NCI-H2029 treated with DMSO at 0.1 percent for 48 hours (cell line): Measurements from ENCODE around the gene WDR87.
"Not testable (repeated sequence)": the region's sequence is repeated elsewhere in the genome, so short reads cannot be mapped to it uniquely, and the experiment has no call there.

Source experiments
- DNase-seq: peaks from one replicate; lab custom pipeline; 2025; lab: John Stamatoyannopoulos, UW

WDR87 gene

DNA sequence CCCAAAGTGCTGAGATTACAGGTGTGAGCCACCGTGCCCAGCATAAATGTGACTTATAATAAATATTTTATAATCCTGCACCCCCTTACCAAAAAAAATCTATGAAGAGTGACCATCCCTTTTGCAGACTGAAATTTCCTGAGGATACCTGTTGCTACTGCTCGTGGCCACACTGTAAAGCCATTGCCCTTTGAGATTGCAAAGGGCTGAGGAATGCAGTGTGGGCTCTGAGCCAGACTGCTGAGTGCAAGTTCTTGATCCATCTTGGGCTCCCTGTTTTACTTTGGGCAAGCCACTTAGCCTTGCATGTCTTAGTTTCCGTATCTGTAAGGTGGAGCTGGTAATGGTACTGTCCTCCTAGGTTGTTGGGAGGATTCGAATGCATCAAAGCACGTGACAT is 24.0 kb upstream of the WDR87 start:
- DNase-seq, result no peak

DNA sequence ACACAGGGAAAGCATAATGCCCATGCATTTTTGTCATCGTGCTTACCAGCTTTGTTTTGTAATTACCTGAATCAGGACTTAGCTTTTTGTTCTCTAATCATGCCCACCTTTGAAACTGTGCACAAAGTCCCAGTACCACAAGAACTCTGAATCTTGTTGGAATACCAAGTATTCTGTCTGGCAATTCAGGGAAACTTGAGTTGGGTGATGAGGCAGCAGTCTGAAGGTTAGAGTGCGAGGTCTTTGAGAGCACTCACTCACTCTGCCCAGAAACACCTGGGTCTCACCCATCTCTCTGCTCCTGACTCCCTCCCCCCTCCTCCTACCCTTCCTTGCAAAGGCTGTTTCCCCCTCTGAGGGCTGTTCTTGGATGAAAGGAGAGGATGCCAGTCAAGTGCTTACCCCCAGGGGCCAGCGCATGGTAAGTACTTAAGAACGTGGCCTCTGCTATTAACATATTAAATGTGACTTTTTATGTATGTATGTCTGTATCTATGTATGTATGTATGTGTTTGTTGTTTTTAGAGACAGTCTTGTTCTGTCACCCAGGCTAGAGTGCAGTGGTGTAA is 23.0 kb upstream of the WDR87 start:
- no peak for DNase-seq

DNA sequence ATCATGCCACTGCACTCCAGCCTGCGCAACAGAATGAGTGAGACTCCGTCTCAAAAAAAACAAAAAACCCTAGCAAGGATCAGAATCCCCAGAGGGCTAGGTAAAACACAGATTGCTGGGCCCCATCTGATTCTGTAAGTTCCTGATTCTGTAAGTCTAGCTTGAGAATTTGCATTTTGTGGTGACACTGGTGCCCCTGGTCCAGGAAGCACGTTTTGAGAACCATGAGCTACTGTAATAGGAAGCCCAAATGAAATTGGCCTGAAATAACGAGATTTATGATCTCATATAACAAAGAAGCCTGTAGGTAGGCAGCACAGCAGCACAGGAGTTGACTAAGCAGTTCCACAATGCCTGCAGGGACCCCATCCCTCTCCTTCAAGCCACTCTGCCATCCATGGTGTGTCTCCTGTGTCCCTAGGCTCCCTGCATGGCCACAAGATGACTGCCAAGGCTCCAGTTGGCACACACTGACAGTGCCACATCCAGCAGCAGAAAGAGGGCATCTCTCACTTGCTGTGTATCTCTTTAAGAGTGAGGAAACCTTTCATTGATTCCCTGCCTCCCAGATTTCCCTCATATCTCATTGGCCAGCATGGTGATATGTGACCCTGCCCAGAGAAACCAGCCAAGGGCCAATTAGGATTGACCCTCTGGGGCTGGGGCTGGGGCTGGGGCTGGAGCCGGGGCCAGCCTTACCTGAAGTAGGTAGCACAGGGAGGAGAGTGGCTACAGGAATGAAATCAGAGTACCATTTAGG is 22.3 kb upstream of the WDR87 start:
- DNase-seq, result no peak

DNA sequence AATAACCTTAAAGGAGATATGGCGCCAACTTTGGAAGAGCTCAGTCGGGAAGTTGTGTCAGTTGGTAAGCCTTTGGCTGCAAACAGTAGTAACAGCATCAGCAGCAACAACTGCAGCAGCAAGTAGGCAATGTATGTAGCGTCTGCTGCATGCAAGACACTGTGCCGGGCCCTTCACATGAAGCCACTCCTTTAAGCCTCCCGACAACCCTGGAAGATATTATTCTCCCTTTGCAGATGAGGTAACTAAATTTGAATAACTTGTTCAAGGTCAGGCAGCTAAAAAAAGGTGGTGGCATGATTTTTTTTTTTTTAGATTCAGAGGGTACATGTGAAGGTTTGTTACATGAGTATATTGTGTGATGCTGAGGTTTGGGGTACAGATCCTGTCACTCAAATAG is 20.3 kb upstream of the WDR87 start:
- DNase-seq, result no peak

DNA sequence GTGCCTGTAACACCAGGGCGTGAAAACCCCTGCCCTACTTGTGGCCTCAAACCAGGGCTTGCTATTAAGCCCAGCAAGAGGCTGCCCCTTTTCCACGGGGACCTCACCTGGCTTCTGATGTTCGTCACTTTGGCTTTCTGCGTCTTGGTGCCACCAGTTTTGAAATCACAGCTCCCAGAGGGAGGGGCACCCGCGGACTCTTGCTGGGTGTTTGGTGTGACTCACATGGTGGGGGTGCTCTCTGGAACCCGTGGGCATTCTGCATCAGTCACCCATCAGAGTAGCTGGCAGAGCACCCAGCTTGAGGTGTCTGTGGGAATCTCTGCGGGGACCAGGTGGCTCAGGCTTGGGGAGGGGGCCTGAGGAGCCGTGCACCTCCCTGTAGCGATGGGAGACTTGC is 19.9 kb upstream of the WDR87 start:
- DNase-seq, result no peak

DNA sequence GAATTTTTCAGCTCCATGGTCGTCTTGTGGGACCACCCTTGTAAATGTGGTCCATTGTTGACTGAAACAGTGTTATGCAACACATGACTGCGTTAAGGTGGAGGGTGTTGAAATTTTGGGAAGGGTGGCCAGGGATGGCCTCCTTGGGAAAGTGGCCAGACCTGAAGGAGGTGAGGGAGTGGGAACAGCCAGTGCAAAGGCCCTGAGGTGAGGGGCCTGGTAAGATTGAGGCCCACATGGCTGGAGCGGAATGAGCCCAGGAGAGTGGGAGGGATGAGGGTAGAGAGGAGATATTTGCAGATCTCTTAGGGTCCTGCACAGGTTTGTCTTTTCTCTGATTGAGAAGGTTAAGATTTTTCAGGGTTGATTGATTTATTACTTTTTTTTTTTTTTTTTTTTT is 18.8 kb upstream of the WDR87 start:
- DNase-seq, result no peak

DNA sequence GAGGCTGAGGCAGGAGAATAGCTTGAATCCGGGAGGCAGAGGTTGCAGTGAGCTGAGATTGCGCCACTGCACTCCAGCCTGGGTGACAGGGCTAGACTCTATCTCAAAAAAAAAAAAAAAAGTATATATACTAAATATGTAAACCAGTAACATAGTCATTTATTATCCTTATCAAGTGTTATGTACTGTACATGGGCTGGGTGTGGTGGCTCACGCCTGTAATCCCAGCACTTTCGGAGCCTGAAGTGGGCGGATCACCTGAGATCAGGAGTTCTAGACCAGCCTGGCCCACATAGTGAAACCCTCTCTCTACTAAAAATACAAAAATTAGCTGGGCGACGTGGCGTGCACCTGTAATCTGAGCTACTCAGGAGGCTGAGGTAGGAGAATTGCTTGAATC is 18.2 kb upstream of the WDR87 start:
- DNase-seq, result not testable (repeated sequence)

DNA sequence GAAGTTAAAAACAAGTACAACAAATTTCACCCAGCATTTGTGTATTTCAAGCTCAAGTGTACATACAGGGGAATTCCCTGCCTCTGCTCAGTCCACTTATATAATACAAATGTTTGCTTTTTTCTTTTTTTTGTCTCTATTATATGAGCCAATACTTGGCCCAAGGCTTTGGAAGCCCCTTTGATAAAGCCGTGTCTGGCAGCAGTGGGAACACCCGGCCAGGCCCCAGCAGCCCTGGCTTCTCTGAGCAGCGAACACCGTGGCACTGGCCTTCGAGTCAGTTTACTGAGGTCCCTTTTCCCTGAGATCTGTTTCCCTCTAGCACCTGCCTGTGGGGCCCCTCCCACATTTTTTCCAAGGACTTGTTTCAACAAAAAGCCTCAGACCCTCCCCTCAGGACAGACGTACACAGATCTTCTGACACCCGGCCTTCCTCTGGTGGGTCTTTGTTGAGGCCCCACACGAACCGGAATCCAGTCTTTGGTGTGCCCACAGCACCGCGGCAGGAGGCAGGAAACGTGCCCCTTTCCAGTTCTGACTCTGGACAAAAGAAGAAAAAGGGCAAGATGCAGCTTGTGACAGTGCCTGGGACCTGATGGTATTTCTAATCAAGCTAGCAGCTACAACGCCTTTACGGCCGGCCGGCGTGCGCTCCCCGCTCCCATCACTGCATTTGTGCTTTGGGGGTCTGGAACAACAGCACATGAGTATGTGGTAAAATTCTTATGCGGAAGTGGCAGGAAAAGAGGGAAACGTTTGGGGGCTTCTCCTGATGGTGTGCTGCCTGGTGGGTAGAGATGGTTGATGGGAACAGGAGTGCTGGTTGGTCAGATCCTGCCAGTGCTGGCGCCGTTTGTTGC is 14.4 kb upstream of the WDR87 start:
- DNase-seq, result peak; percentile 15

DNA sequence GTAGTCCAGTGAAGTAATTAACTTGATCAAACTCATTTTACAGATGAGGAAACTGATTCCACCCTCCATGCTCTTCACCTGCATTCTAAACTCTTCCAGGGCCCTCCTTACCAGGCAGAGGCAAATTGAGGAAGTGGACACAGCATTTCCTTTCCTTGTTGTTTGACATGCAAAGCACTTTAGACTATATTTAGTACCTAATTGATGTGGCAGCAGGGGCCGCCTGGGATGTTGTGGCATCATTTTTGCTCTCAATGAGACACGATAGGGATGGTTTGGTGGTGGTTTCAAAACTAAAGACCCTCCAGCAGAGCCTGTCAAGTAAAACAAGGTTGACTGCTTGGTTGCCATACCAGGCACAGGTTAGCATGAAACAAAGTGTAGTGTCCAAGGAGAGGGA is 8.5 kb upstream of the WDR87 start:
- DNase-seq, result no peak

DNA sequence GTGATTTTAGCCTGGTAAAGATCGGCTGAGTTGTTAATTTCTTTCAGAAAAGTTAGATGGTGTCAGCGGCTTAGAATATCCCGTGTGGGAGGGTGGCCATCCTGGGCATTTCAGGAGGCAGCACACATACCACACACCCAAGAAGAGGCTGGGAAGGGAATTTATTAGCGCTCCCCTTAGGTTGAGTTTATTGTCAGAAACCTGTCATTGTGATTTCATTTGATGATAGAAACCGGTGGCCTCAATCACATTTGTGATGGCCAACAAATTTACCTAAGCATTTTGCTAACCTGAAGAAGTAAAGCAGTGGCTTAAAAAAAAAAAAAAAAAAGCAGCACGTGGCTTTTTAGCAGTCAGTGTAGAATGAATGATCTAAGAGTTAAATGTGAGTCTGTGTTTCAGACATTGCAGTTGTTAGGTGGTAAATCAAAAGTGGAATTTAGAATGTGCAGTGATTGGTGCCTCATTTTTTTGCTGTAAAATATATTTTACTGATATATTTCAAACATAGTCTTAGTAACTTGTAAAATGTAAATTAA is 3.3 kb upstream of the WDR87 start:
- DNase-seq, result no peak

DNA sequence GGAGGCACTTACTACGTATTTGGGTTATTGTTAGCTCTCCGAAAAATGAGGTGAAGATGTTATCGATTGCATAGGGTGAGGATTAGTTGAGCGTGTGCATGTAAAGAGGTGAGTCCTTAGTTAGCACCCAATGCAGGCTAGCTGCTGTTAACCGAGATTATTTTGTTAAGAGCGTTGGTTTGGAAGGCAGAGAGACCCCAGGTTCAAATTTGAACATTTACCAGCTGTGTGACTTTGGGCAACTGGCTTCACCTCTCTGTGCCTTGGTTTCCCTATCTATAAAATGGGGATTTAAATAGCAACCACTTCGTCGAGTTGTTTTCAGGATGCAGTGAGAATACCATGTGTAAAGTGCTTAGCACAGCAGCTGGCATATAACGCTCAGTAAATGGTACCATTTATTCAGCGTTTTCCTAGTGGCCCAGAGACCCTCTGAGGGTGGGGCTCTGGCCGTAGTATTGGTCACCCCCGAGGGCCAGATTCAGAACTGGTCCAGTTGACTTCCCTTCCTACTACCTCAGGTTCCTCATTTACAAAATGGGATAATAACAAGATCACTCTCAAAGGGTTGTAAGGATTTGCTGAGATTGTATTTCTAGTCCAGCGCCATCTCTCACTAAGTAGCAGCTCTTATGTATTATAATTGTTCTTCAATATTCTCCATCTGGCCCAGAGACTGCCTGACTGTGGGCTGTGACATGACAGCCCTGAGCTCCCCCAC is 1.5 kb upstream of the WDR87 start:
- no peak for DNase-seq

DNA sequence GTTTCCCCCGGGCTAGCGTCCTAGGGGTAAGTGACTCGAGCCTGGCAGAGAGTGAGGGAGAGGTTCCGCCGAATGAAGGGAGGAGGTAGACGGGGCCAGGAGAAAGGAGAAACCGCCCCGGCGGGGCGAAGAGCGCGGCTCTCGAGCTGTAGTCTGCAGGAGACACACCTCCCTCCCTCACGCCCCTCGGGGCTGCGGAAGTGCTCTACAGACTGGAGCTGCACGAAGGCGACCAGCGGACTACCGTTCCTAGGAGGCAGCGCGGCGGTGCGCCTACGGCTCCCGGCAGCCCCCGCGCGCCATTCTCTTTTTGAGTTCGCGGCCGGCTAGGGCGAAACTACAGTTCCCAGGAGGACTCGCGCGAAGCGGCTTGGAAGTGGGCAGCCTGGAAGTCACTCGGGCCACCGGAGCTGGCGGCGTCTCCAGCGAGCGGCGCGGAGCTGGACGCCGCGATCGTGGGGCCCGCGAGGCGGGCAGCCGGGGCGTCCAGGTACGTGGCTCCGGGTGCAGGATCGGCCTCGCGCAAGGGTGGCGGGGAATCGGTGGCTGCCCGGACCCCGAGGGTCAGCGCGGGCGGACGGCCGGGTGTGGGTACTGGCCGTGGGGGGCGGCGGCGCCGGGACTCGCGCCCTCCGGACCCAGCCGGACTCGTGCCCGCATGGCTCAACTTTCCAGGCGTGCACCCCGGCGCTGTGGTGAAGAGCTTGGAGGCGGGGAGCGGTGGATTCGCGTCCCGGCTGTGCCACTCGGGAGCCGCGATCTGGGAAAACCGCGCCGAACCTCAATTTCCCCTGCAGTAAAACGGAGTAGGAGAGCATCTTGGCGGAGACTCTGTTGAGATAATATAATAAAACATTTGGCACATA is 708 bp upstream of the WDR87 start, which contains the start of gene SIPA1L3:
Gene SIPA1L3 (plus strand): TSS at position 340 of the 866 bp plus-strand sequence. CDS start 174,358 bp downstream, outside the sequence.
- peak; percentile 85 for DNase-seq

DNA sequence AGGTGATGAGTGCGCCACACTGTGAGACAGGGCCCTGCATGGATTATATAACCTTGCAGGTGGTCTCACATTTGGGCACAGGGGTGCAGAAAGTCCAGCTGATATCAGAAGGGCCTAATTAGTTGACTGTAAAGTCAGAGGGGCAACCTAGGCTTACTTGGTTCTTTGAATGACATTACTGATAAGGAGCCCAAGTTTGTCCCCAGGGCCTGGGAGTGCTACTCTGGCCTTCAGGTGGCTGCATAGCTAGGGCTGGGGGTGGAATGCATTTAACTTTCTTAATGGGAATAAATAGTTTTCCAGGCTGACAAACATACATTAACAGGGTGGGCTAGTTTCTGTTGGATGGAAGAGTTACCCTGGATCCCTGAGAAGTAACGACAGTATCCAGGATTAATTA is 3.3 kb downstream of the WDR87 start:
- no peak for DNase-seq

DNA sequence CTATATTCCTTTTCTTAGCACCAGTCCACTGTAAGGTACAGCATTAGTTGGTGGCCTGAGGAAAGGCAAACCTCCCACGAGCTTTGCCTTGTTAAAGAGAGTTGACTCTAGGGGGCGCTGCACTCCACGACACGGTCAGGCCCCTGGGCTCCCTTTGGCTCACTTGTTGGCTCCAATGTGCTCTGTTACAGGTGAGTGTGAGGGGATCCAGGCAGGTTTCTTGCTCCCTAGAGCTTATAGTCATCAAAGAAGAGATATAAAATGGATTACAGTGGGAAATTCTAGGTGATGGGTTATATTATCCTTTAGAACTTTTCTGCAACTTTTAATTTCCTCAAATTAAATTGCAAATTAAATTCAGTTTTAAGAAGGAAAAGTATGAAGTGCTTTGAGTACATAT is 3.7 kb downstream of the WDR87 start:
- peak; percentile 74 for DNase-seq

DNA sequence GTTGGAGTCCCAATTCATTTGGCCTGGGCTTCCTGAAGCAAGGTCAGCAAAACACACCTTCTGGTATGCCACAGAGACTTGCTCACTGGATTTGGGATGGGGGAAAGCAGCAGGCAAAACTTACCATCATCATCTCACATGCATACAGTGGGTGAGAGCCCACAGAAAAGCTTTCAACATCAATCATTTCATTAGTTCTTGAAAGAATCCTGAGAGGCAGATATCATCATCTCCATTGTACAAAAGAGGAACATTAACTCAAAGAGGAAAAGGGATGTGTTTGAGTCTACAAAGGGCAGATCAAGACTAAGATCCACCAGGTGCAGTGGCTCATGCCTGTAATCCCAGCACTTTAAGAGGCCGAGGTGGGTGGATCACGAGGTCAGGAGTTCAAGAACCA is 6.4 kb downstream of the WDR87 start:
- DNase-seq, result no peak

DNA sequence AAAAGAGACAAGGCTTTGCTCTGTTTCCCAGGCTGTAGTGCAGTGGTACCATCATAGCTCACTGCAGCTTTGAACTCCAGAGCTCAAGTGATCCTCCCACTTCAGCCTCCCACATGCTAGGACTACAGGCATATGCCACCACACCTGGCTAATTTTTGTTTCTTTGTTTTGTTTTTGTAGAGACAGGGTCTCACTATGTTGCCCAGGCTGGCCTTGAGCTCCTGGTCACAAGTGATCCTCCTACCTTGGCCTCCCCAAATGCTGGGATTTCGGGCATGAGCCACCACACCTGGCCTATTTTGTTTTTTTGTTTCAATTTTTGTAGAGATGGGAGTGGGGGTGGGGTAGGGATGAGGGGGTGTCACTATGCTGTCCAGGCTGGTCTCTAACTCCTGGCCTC is 6.9 kb downstream of the WDR87 start:
- no peak for DNase-seq

DNA sequence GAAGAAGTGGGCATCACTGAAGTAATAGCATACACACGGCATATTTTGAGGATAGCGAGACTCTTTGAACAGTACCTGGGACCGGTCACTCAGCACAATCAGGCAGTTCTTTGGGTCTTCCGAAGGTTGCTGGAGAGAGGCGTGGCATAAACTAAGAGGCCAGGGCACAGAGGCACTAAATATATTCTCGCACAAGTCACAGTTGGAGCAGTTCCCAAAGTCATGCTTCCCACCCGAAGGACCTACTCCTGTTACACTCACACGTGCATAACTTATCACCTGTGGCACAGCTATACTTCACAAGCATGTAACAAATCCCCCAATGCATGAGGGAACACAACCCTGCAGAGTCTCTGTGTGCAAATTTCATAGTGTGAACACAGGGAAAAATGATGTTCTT is 10.2 kb downstream of the WDR87 start:
- no peak for DNase-seq

DNA sequence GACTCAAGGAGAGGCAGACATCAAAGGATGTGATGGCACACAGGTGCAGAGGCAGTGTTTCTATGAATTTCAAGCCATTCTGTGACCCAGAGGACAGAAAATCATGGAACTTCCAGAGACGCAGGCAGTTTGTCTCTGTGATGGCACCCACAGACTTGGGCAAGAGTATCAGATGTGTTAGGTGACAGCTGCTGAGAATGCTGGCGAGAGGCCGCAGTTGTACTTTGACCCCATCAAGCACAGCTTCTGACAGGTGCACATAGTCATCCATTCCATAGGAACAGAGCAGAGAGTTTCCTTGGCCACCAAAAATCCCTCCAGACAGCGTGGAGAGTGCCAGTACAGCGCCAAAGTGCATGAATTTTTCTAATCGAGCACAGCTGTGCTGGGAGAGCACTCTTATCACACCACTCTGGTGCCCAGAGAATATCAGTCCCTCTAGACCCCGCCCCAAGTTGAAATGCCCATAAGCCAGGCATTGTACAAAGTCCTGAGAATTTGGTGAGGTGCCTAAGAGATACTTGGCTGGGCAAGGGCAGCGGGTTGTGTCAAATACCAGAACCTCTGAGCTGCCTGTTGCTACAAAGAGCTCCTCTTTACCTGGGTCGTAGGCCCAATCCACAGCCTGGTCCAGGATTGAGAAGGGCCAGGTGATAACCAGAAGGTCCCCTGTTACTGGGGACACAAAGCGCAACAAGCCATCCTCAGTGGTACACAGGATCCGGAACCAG is 12.4 kb downstream of the WDR87 start:
- DNase-seq, result no peak

DNA sequence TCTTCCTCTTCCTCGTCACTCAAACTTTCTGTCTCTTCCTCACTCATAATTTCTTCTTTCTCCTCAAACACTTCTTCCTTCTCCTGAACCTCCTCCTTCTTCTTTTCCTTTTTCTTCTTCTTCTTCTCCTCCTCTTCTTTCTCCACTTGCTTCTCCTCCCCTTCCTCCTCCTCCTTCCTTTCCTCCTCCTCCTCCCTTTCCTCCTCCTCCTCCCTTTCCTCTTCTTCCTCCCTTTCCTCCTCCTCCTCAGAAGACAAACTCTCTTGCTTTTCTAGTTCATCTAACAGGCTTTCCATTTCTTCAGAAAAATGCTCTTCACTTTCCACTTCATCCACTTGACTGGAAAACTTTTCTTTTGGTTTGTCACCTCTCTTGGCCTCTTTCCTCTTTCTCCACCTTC is 19.8 kb downstream of the WDR87 start:
- DNase-seq, result no peak

DNA sequence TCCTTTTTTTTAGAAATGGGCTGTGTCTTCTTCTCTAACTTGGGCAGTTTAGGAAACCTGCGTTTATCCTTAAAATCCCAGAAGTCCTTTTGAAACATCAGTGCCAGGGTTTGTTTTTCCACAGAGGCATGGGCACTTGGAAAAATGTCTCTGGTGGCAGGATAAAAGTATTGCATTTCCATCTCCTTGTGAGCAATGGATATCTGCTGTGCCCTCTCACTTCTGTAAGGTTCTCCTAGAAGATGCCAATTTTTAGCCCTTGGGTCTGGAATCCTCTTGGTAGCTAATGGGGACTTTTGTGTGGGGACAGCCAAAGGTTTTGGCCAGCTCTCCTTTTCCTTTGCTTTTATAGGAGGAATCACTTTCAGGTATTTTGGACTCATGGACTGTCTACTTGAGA is 21.0 kb downstream of the WDR87 start:
- no peak for DNase-seq
